Erythroblast (primary cell): ENCODE measurements around the gene ZNF791.

Experiments
- DNase-seq, 2 experiments: peaks; one replicate each; lab custom pipeline; 2025; lab: John Stamatoyannopoulos, UW
- GATA1 ChIP-seq: IDR thresholded peaks from 2 replicates; pipeline ENCODE4 v1.6.1; 2011; ENCODE audit warnings: low read depth, mild to moderate bottlenecking, control low read depth, low read length, moderate library complexity
- POLR2A ChIP-seq: IDR thresholded peaks from 2 replicates; pipeline ENCODE4 v1.6.1; 2011; ENCODE audit warnings: mild to moderate bottlenecking, low read length

ZNF791 gene

GRCh38 chr19:12647047-12647446 is 36.3 kb downstream of the ZNF791 start:
- no peak for DNase-seq
- TF ChIP-seq POLR2A: no peak
- TF ChIP-seq GATA1: no peak

DNA sequence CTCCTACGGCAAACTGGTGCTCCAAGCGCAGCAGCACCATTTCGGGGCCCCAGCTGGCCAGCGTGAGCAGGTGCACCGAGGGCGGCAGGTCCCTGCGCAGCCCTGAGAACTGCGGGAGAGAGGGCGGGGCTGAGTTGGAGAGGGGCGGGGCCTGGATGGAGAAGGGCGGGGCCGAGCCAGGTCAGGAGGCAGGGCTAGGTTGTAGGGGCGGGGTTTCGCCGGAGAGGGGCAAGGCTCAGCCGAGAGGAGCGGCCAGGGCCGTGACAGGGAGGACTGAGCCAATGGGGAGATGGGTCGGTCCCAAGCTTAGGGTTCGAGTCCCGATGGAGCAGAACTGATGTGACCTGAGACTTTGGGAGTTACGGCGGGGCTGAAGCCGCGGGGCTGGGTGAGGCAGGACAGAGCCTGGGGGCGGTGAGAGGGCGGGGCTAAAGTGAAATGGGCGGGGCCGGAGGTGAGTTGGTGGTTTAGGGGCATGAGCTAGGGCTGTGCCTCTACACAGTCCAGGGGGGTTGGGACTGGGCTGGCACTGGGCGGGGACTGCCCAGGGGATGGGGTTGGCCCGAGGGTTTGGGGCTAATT is 36.9 kb downstream of the ZNF791 start:
- peak; percentile 72 to 80 for DNase-seq
- no peak for TF ChIP-seq GATA1
- no peak for TF ChIP-seq POLR2A

- no peak for DNase-seq
- no peak for TF ChIP-seq POLR2A
- TF ChIP-seq GATA1: no peak
These were observed 37.4 kb downstream of the ZNF791 start for GRCh38 chr19:12648088-12648487.

DNA sequence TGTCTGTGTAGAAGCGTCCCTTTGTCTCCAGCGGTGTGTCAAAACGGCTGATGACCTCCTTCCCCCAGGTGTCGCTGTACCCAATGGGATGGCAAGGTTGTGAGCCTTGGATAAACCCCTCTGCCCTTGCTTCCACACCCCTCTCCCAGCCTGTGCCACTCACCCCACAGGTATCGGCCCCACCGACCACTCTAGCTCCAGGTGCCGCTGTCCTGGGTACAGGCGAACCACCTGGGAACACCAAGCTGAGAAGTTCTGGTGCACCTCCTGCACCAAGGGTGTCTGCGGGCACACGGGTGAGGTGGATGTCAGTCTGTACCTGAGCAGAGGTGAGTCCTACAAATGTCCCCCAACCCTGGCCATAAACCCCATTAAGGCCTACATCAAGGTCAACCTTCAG is 39.2 kb downstream of the ZNF791 start:
- TF ChIP-seq GATA1 (no peak), POLR2A (no peak)
- no peak for DNase-seq

DNA sequence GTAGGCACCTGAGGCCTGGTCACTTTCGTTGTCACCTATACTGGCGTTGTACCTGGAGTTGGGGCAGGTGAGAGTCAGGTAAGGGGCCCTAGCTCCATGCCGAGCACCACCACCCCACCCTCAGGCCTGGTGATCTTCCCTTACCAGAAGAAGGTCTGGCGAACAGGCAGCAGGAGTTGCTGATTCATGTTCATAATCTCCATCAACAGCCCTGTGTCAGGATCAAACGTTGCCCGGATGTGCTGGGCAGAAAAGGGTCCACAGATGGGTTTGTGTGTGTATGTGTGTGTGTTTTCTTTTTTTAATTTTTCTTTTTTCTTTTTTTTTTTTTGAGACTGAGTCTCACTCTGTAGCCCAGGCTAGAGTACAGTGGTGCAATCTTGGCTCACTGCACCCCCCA is 41.5 kb downstream of the ZNF791 start:
- TF ChIP-seq POLR2A: no peak
- TF ChIP-seq GATA1: no peak
- peak in 1 of 2 experiments; percentile 17 for DNase-seq

- no peak for DNase-seq
- TF ChIP-seq POLR2A: no peak
- TF ChIP-seq GATA1: no peak
These were observed 44.8 kb downstream of the ZNF791 start for GRCh38 chr19:12655546-12655945.

GRCh38 chr19:12656899-12657571 is 46.3 kb downstream of the ZNF791 start:
- peak; percentile 27 for DNase-seq
- TF ChIP-seq GATA1 (no peak), POLR2A (no peak)

DNA sequence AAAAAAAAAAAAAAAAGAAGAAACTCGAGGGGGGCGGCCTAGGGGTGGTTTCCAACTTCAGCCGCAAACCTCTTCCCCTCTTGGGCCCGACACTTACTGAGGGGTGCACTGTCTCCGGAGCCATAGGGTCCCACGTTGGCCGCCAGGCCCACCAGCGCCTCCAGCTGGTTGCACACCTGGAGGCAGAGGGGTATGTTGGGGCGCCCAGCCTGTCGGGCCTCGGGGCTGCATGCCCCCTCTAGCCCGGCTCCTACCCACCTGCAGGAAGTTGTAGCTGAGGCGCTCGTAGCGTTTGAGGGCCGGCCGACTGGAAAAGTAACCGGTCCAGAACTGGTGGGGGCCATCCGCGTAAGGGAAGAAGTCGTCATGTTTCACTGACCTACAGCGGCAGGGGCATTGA is 47.2 kb downstream of the ZNF791 start:
- no peak for TF ChIP-seq GATA1
- TF ChIP-seq POLR2A: no peak
- DNase-seq: no peak

DNA sequence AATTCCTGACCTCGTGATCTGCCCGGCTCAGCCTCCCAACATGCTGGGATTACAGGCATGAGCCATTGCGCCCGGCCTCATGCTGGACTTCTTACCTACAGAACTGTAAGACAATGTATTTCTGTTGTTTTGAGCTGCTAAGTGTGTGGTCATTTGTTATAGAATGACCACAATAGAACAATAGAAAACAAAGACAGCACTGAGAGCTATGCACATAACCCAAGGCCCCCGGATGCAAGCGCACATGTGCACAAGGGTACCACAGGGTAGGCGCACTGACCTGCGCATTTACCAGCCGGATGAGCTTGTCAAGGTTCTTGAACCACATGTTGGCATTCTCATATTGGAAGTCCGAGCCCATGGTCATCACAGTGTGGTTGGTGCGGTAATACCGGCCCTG is 50.3 kb downstream of the ZNF791 start:
- no peak for DNase-seq
- TF ChIP-seq POLR2A (no peak), GATA1 (no peak)

GRCh38 chr19:12664406-12665280 is 53.9 kb downstream of the ZNF791 start:
- DNase-seq: peak; percentile 85 to 86
- no peak for TF ChIP-seq GATA1
- no peak for TF ChIP-seq POLR2A

- DNase-seq: no peak
- TF ChIP-seq GATA1: no peak
- no peak for TF ChIP-seq POLR2A
These were observed 54.5 kb downstream of the ZNF791 start for GRCh38 chr19:12665281-12665573.

GRCh38 chr19:12665671-12666264 is 55.0 kb downstream of the ZNF791 start:
- DNase-seq: no peak
- no peak for TF ChIP-seq POLR2A
- no peak for TF ChIP-seq GATA1

DNA sequence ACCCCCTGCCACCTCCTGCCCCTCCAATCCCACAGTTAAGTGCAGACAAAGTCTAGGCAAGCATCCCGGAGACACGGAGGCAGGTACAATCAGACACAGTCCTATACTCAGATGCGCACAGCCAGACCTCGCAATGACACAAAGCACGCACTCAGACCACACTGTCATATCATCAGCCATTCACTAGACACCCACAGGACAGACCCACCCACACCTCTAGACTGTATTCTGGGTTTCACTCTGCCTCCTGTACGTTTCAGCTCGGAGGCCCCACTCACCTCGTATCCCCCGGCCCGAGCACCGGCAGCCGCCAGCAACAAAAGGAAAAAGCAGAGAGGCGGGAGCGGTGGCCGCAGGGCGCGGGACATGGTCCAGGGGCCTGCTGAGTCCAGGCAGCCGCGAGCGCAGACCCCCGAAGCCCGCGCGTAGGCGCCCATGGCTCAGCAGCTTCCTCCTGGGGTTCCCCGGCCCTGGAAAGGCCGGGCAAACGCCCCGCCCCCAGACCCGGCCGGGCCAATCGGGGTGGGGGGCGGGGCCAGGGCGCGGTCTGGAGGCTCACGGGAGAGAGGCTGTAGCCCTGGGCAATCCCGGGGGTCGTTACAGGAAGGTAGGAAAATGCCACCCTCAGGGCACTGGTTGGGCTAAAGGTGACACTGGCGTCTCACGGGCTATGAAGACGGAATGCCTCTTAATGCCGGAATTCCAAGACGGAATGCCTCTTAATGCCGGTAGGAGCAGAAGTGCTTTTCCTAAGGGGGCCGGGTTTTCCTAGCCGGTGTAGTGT is 55.7 kb downstream of the ZNF791 start, which contains the start of the genes MAN2B1 and WDR83:
MAN2B1 (minus strand) TSS at position 478 of the 784 bp plus-strand sequence; CDS start at position 437, 41 bp downstream.
WDR83 (plus strand) TSS at position 543 of the 784 bp plus-strand sequence. CDS start 2,984 bp downstream, outside the sequence.
- TF ChIP-seq POLR2A (peak; percentile 35), GATA1 (no peak)
- DNase-seq: peak; percentile 78 to 88
